Measurements from ENCODE around the gene NSMCE1. TPM values are rescaled to one million over a fixed set of nuclear protein-coding genes. Genes with fewer than 3 reads are reported as not detected.

Gene NSMCE1
- total RNA-seq, 1 experiment from 2014 or later = 37.0 TPM

DNA sequence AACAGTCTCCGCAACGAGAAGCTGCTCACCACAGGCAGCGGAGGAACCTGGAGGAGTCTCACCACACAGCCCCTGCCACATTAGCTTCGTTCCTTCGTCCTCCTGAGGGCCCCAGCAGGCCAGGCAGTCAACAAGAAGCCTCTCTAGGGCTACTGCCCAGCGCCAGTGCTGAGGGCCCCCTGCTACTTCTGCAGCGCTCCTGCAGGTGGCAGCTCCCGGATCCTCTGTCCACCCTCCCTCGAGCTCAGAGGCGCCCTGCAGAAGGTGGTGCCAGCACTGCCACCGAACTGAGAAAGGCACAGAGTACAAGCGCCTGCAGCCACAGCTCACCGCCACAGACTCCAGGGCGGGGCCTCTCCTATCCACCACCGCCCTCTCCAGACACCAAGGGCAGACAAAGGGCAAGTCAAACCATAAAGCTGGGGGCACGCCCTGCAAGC, 38.0 kb downstream of the NSMCE1 start:
- TF ChIP-seq, protein P1, sequence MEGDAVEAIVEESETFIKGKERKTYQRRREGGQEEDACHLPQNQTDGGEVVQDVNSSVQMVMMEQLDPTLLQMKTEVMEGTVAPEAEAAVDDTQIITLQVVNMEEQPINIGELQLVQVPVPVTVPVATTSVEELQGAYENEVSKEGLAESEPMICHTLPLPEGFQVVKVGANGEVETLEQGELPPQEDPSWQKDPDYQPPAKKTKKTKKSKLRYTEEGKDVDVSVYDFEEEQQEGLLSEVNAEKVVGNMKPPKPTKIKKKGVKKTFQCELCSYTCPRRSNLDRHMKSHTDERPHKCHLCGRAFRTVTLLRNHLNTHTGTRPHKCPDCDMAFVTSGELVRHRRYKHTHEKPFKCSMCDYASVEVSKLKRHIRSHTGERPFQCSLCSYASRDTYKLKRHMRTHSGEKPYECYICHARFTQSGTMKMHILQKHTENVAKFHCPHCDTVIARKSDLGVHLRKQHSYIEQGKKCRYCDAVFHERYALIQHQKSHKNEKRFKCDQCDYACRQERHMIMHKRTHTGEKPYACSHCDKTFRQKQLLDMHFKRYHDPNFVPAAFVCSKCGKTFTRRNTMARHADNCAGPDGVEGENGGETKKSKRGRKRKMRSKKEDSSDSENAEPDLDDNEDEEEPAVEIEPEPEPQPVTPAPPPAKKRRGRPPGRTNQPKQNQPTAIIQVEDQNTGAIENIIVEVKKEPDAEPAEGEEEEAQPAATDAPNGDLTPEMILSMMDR (IDR thresholded peaks at IDR 0.05; ENCODE audit: insufficient read depth in 1 of 2, low read depth in 1 of 2, low read length in 1 of 2, severe bottlenecking in 1 of 2, unreplicated experiment in 1 of 2) = no peak
- Mint-ChIP-seq H3K4me3 (ENCODE audit: unreplicated experiment) (no peak overlapping the region), H3K9me3 (ENCODE audit: unreplicated experiment) (no peaks in the 10 kb centered on the region), H3K27ac (ENCODE audit: unreplicated experiment) (no peak overlapping the region), H3K27me3 (ENCODE audit: insufficient read depth, unreplicated experiment) (no peaks in the 10 kb centered on the region), H3K4me1 (ENCODE audit: low read depth, unreplicated experiment) (peaks cover 6% of the 10 kb centered on the region), H3K36me3 (ENCODE audit: insufficient read depth, unreplicated experiment) (peaks cover 5% of the 10 kb centered on the region)
- Histone ChIP-seq H3K9me3 (no peaks in the 10 kb centered on the region), H3K27me3 (replicated peaks; ENCODE audit: control insufficient read depth, insufficient read depth, low read length) (no peaks in the 10 kb centered on the region), H3K4me3 (ENCODE audit: low read depth, low read length) (no peak overlapping the region), H3K4me1 (peaks cover 6% of the 10 kb centered on the region; the same call in 1 of the 2 replicates), H3K36me3 (ENCODE audit: control insufficient read depth, insufficient read depth, low read length) (peaks cover 1% of the 10 kb centered on the region; the same call in 1 of the 2 replicates)
- ChIA-PET CTCF (no interaction called here), POLR2A (no interaction called here)
- BruUV-seq (replicated peaks) = no TSS peak
- intact Hi-C loops (cut with micrococcal nuclease; ENCODE audit: unreplicated experiment) = loop anchor here (10.0 kb wide), 1 partner anchor 84 kb away; the partner anchor contains the start of gene IL4R
- no peak for DNase-seq

DNA sequence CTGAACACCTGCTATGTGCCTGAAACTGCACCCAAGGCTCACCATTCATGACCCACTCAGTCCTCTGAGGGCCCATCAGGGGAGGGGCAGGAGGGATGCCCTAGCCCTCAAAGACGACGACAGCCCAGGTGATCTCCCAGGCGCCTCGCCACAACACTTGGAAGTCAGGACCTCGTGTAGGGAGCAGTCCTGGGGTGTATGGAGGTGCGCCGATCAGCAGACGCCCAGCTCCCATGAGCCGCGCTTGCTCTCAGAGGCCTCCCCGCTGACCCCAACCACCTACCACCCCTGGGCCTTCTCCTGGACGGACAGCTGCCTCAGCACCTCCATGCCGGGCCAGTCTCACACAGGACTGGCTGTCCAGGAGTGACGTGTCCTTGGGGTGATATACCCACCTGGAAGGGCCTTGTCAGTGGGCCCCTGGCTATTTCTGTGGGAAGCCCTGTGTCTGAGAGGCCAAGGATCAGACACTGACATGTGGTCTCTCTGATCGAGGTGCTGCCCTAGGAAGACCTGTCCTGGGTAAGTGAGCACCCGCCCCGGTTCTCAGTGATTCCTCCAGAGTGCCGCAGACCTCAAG, 38.6 kb downstream of the NSMCE1 start:
- no peaks in the 10 kb centered on the region for H3K27me3 ChIP-seq (replicated peaks; ENCODE audit: control insufficient read depth, insufficient read depth, low read length)
- no peaks in the 10 kb centered on the region for H3K27me3 Mint-ChIP-seq (ENCODE audit: insufficient read depth, unreplicated experiment)
- no peaks in the 10 kb centered on the region for H3K9me3 Mint-ChIP-seq (ENCODE audit: unreplicated experiment)
- peaks cover 1% of the 10 kb centered on the region; the same call in 1 of the 2 replicates for H3K36me3 ChIP-seq (ENCODE audit: control insufficient read depth, insufficient read depth, low read length)
- DNase-seq = no peak
- no peaks in the 10 kb centered on the region for H3K9me3 ChIP-seq
- H3K4me1 Mint-ChIP-seq (ENCODE audit: low read depth, unreplicated experiment) = peaks cover 6% of the 10 kb centered on the region
- H3K4me1 ChIP-seq = peaks cover 6% of the 10 kb centered on the region; the same call in 1 of the 2 replicates
- no TSS peak for BruUV-seq (replicated peaks)
- H3K36me3 Mint-ChIP-seq (ENCODE audit: insufficient read depth, unreplicated experiment) = peaks cover 5% of the 10 kb centered on the region
- no peak overlapping the region for H3K4me3 Mint-ChIP-seq (ENCODE audit: unreplicated experiment)
- ChIA-PET CTCF (no interaction called here), POLR2A (no interaction called here)
- no peak overlapping the region for H3K27ac Mint-ChIP-seq (ENCODE audit: unreplicated experiment)
- TF ChIP-seq, protein P1 (IDR thresholded peaks at IDR 0.05; ENCODE audit: insufficient read depth in 1 of 2, low read depth in 1 of 2, low read length in 1 of 2, severe bottlenecking in 1 of 2, unreplicated experiment in 1 of 2) = no peak
- intact Hi-C loops (cut with micrococcal nuclease; ENCODE audit: unreplicated experiment) = loop anchor here (10.0 kb wide), 1 partner anchor 85 kb away; the partner anchor contains the start of gene IL4R
- H3K4me3 ChIP-seq (ENCODE audit: low read depth, low read length) = no peak overlapping the region

DNA sequence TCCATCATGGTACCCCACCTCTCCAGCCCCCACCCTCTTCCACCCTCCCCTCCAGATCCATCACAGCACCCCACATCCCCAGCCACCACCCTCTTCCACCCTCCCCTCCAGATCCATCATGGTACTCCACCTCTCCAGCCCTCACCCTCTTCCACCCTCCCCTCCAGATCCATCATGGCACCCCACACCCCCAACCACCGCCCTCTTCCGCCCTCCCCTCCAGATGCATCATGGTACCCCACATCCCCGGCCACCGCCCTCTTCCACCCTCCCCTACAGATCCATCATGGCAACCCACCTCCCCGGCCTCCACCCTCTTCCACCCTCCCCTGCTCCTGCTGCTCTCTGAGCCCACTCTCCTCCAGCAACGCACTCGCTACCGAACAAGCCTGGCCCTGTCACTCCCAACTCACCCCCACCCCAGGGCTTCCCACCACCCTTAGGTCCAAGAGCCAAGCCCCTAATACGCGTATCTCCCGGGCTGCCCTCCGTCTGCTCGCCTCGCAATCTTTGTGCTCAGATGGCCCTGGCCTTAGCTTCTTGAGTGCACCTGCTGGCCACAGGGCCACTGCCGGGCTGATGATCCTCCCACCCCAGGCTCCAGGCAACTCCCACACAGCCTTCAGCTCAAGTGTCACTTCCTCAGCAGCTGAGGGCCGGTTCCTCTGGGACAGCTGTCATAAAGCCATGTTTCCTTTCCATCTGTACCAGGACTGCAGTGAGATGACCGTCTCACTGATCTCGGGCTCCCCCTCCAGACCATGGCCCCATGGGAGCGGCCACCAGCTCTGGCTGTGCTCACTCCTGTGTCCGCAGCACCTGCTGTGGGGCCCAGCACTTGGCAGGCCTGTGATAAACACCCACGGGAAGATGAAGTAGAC, 39.7 kb downstream of the NSMCE1 start:
- no TSS peak for BruUV-seq (replicated peaks)
- H3K4me1 Mint-ChIP-seq (ENCODE audit: low read depth, unreplicated experiment) = peaks cover 6% of the 10 kb centered on the region
- H3K4me3 Mint-ChIP-seq (ENCODE audit: unreplicated experiment) = no peak overlapping the region
- POLR2A ChIA-PET = interaction anchor here (0.6 kb wide), 1 partner anchor 129 kb away, joined by 3 read pairs; no protein-coding TSS in a partner anchor
- H3K27me3 Mint-ChIP-seq (ENCODE audit: insufficient read depth, unreplicated experiment) = no peaks in the 10 kb centered on the region
- no peak for DNase-seq
- peaks cover 17% of the 10 kb centered on the region for H3K36me3 Mint-ChIP-seq (ENCODE audit: insufficient read depth, unreplicated experiment)
- Histone ChIP-seq H3K4me3 (ENCODE audit: low read depth, low read length) (no peak overlapping the region), H3K9me3 (no peaks in the 10 kb centered on the region), H3K27me3 (replicated peaks; ENCODE audit: control insufficient read depth, insufficient read depth, low read length) (no peaks in the 10 kb centered on the region), H3K4me1 (peaks cover 6% of the 10 kb centered on the region; the same call in 1 of the 2 replicates), H3K36me3 (ENCODE audit: control insufficient read depth, insufficient read depth, low read length) (peaks cover 1% of the 10 kb centered on the region; the same call in 1 of the 2 replicates)
- no peak overlapping the region for H3K27ac Mint-ChIP-seq (ENCODE audit: unreplicated experiment)
- intact Hi-C loops (cut with micrococcal nuclease; ENCODE audit: unreplicated experiment) = no loop called here
- CTCF ChIA-PET = no interaction called here
- TF ChIP-seq, protein P1 (IDR thresholded peaks at IDR 0.05; ENCODE audit: insufficient read depth in 1 of 2, low read depth in 1 of 2, low read length in 1 of 2, severe bottlenecking in 1 of 2, unreplicated experiment in 1 of 2) = no peak
- no peaks in the 10 kb centered on the region for H3K9me3 Mint-ChIP-seq (ENCODE audit: unreplicated experiment)

All from Caco-2 (cell line).